GM19240 (cell line): ENCODE data around the gene PSMB4.
"Not testable (repeated sequence)": the region's sequence is repeated elsewhere in the genome, so short reads cannot be mapped to it uniquely, and the experiment has no call there.

Source experiments
- DNase-seq: peaks from one replicate; pipeline ENCODE4 v3.0.0; 2011; ENCODE audit warnings: low spot score; ENCODE audit not compliant: insufficient read length

Gene PSMB4

DNA sequence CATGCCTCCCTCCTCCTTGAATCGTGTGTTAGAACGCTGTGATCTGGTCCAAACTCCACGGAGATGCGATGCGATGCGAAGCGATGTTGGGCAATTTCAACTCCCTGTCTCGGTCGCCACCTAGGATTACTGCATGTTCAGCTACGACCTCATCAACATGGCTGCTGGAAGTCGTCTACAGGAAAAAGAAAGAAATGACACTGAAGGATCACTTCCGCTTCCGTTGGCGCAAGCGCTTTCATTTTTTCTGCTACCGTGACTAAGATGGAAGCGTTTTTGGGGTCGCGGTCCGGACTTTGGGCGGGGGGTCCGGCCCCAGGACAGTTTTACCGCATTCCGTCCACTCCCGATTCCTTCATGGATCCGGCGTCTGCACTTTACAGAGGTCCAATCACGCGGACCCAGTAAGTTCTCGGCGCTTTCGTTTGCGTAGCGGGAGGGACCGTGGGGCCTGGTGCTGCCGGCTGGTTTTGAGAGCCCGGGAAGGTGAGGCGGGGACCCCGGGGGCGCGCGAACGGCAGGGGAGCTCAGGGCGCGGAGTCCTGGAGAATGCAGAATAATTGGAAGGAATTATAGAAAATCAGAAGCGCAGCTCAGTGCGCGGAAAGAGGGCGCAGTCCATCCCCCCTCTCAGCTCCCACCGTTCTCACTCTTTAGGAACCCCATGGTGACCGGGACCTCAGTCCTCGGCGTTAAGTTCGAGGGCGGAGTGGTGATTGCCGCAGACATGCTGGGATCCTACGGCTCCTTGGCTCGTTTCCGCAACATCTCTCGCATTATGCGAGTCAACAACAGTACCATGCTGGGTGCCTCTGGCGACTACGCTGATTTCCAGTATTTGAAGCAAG is at the start of gene PSMB4:
TSS of gene PSMB4 (plus strand) at position 250 of the 848 bp plus-strand sequence. CDS start at position 265, 15 bp downstream.
- peak; percentile 54 for DNase-seq

DNA sequence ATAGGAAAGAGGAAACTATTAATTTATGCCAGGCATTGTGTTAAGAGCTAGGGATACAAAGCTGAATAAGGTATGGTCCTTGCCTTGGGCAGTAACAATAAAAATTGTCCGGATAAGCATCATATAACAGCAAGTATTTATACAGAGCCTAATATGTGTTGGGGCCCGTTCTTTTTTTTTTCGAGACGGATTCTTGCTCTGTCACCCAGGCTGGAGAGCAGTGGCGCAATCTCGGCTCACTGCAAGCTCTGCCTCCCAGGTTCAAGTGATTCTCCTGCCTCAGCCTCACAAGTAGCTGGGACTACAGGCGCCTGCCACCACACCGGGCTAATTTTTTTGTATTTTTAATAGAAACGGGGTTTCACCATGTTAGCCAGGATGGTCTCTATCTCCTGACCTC is 49.0 kb upstream of the PSMB4 start:
- not testable (repeated sequence) for DNase-seq

DNA sequence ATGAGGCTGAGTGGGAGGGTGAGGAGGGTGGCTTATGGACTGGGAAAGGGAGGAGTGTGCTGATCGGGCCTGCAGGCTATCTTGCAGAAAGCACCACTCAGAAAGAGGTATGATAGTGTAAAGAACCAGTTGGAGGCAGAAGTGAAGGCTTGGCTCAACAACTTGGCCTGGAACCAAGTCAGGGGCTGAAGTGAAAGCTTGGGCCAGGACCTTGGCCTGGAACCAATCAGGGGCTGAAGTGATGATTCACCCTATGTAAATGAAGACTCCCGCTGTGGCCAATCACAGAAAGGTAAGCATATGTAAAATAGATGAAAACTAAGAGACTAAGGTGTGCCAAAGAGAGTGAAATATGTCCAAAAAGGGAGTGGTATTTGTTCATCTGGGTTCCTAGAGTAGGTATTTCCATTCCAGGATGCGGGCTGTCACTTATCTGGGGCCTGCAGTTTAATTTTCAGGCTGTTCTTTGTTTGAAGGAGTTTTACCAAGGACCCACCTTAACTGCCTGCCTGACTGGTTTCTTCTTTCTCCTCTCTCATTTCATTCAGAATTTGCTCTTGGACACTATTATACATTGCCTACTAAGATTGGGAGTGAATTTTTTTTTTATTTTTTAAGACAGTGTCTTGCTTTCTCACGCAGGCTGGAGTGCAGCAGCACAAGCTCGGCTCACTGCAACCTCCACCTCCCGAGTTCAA is 47.2 kb upstream of the PSMB4 start:
- no peak for DNase-seq

DNA sequence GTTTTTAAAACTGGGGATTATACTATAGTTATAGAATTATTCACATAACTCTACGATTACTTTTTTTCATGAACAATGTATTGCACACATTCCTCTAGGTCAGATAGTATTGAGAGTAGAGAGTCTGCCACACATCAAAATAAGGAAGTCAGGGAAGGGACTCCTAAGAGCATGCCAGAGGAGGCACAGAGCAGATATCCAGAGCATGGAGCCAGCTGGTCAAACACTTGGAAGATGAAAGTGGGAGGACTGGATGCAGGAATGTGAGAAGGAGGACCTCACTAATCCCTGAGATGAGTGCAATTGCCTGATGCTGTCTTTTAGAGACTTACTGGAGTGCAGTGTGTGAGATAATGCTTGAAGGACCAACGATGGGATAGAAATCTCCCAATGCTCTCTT is 42.7 kb upstream of the PSMB4 start:
- no peak for DNase-seq

DNA sequence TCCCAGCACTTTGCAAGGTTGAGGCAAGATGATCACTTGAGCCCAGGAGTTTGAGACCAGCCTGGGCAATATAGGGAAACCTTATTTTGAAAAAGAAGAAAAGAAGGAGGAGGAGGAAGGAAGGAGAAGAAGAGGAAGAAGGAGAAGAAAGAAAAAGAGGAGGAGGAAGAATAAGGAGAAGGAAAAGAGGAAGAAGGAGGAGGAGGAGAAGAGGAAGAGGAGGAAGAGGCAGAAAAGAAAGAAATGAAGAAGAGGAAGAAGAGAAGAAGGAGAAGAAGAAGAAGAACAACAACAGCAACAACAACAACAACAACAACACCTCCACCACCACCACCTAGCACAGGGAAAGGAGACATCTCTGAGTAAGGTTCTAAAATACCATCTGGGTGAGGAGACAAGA is 37.5 kb upstream of the PSMB4 start:
- no peak for DNase-seq

DNA sequence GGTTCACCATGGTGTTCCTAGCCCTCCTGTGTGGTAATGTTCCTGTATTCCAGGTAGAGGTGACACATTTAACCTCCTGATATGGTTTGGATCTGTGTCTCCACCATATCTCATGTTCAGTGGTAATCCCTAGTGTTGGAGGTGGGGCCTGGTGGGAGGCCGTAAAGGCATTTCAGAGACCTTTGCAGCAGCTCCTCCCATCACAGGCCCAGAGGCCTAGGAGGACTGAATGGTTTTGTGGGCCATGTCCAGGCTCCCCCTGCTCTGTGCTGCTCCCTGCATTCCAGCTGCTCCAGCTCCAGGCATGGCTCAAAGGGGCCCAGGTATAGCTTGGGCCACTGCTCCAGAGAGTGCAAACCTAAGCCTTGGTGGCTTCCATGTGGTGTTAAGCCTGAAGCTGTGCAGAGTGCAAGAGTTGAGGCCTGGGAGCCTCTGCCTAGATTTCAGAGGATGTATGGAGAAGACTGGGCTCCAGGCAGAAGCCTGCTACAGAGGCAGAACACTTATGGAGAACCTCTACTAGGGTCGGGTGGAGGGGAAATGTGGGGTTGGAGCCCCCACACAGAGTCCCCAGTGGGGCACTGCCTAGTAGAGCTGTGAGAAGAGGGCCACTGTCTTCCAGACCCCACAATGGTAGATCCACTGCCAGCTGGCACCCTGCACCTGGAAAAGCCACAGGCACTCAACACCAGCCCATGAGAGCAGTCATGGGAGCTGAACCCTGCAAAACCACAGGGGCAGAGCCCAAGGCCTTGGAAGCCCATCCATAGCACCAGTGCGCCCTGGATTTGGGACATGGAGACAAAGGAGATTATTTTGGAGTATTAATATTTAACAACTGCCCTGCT is 36.8 kb upstream of the PSMB4 start:
- DNase-seq = no peak

DNA sequence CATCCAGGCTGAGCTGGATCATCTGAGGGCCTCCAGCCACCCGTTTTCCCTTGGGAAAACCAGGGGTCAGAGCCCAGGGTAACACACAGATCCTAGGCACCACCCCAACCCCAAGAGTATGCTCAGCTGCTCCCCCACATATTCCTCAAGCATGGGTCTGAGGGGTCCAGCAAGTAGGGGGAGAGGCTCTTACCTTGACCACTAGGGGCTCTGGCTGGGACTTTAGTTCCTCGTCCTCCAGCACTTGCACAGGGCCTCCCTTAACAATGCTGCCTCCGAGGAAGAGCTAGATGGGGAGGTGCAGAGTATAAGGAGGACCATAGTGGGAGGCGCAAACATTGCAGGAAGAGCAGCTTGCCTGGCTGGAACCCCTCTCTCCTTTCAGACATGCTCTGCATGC is 34.4 kb upstream of the PSMB4 start:
- DNase-seq = no peak

DNA sequence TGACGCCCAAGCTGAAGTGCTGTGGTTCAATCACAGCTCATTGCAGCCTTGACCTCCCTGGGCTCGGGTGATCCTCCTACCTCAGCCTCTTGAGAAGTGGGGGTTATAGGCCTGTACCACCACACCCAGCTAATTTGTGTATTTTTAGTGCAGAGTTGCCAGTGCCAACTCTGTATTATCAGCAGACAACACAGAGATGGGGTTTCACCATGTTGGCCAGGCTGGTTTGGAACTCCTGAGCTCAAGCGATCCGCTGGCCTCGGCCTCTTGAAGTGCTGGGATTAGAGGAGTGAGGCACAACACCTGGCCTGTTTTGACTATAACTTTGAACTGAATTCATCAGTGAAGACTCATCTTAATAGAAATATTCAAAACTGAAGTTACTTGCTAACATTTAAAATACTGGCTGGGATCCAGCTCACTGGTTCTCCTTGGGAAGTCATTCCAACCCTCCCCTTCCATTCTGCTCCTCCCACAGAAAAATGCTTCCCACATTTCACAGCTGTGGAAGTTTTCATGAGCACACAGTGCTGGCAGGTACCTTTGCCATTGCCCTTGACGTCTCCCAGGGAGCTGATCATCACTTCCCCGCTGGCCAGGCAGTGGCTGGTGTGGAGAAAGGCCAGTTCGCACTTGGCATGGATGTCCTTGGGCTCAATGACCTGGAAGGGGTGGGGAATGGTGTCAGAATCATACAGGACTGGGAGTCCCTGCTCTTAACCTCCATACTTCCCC is 31.5 kb upstream of the PSMB4 start:
- DNase-seq = no peak

DNA sequence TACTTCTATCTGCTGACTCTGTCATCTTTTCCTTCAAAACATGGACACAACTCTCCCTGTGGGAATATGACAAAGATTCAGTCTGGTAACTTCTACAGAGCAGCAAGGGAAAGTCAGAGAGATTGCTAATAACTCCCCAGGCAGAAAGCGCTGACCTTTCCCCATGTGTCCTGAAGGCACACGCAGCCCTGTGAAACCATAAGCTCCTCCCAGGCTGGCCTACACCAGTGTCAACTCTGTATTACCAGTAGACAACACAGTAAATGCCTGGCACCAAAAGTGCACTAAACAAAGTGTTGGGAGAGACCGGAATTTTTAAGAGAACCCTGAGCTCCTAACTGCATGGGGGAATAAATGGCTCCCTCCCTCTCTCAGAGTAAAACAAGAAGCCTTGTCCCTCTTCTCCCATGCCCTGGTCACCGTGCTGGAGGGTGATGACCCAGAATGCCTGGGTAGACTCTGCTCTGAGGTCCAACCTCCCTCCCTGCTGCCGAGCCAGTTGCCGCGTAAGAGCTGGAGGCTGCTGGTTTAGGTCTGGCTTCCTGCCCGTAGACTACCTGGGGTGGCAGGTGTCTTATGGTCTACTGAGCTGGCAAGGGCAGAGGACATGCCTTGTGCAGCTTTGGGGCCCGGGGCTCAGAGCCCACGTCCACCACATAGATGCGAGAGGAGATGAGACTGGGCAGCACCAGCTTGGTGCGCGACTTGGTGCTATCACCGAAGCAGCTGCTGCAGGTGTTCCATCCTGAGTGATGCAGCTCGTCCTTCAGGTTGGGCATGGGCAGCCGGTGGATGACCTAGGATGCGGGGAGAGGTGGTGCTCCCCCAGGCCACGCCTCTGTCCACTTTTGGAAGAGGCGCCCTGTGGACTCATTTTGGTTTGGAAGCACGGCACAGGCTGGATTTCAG is 30.7 kb upstream of the PSMB4 start:
- DNase-seq = no peak

DNA sequence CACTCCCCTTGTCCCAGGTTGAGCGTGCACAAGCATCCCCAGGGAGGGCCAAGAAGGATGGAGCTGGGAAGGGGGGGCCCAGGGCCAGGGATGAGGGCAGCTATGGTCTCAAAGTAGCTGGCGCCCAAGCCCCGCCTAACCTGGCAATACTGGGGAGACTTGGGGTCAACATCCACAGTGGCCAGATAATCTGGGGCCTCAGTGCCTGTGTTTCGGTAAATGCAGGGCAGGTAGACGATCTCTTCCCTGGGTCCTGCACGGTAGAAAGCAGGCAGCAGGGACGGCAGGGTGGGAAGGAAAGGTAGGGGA is 30.1 kb upstream of the PSMB4 start:
- no peak for DNase-seq

DNA sequence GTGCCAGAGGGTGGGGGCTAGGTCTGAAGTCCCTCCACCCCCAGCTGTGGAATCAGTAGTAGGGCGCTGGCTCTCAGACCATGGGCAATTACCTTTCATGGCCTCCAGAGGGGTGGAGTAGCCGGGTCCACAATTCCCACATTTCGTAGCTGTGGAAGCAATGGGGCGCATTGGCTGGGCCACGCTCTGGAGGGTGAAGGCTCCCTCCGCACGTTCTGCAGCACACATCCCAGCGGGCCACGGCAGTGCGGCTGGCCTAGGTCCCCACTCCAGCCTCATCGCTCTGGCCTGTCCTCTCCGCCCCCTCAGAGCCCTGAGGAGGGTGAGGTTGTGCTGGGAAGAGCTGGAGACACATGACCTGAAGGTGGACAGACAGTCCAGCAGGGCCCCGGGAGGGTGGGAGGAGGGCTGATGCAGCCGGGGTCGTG is 29.7 kb upstream of the PSMB4 start:
- DNase-seq = no peak

DNA sequence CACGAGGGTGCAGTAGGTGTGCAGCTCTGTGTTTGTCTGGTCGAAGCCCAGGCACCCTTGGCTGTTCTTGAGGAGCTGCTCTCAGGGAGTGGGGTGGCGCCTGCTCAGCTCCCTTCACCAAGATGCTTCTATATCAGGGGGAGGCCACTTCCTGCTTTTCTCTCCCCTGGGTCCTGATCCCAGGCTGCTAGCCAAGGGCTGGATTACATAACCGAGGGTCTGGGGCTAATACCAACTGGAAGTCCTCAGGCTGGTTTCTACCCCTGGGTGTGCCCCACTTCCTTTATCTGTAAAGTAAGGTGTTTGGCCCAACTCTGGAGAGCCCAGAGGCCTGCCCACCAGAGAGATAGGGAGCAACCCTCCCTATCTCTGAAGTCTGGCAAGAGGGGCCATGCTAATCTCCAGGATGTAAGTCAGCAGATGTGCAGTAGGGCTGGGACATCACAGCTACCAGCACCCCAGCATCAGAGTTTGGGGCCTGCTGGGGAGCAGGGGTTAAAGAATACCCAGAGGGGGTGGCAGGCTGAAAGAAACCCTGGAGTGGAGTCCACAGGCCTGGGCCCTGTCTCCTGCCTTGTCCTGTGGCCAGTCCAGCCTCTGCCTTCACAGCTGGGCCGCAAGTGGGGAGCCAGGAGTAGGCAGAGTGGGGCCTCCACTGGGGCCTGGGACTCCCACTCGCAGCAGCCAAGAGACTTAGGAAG is 29.0 kb upstream of the PSMB4 start:
- DNase-seq = no peak

DNA sequence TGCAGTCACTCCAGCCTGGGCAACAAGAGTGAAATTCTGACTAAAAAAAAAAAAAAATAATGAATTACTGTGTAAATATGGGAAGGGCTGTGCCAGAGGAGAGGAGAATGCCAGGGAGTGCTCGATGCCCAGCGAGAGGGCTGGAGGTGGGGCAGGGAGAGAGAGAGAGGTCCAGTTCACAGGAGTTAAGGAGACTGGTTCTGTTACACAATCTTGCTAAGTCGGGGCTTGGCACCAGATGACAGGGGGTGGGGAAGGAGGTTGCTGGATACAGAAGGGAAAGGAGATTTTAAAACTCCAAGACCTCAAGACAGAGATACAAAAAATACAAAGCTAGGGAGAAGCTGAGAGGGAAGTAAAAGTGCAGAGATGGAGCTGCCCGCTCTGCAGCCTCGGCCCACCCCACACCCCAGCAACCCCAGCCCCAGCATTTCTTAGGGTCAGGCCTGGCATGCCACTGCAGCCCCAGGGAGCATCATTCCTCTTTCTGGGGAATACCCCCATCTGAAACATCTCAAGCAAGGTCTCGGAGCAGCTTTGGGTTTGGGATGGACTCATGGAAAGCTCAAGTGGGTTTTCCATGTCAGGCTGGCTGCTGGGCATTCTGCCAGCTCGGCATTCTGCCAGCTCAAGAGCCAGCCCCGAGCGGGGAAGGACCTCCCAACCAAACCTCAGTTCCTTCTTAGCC is 27.9 kb upstream of the PSMB4 start:
- DNase-seq = no peak

DNA sequence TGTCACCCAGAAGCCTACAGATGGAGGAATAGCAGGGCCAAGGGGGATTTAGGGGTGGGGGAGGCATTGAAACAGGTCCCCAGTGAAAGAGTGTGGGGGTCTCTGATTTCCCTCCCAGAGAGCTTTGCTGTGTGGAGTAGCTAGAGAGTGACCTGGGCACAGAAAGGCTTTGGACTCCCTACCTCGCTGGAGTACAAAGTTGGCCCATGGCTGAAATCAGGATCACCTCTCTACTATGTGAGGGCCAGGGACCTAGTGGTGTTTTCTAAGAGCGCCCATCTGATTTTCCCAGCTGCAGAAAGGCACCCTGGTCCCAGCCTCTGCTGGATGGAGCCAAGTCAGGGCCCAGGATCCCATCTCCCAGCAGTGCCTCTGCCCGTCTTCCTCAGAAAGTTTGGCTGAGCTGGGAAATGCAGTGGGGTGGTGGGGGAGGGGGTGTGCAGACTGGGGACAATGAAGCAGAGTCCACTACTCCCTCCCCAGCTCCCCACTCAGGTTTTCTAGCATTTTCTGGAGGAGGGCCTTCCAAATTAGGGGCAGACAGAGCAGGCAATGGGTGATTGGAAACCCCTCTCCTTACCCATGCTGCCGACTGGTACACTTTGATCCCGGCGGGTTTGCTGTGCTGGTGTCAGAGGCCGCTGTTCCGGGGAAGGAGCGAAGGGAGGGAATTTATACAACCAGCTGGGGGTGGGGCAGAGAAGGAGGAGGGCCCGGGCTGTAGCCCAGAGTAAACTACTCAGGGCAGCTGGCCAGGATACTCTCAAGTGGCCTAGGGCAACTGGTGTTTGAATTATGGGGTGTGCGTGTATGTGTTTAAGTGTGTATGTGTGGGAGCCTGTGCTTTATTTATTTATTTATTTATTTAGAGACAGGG is 27.1 kb upstream of the PSMB4 start, which contains the start of gene SELENBP1:
TSS of gene SELENBP1 (minus strand) at position 648 of the 877 bp plus-strand sequence. CDS start at position 584, 64 bp downstream.
- DNase-seq = no peak

DNA sequence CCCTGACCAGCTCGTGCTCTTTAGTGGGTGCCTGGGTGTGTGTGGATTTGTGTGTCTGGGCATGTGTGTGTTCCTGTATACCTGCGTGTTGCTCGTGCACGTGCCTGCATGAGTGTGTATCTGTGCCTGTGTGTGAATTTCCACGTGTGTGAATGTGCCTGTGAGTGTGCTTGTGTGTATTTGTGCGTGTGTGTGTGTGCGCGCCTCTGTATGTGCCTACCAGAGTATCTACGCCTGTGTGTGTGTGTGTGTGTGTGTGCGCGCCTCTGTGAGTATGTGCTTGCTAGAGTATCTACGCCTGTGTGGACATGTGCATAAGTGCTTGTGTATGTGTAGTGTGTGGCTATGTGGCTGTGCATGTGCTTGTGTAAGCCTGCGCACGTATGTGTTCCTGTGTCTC is 26.2 kb upstream of the PSMB4 start:
- no peak for DNase-seq

DNA sequence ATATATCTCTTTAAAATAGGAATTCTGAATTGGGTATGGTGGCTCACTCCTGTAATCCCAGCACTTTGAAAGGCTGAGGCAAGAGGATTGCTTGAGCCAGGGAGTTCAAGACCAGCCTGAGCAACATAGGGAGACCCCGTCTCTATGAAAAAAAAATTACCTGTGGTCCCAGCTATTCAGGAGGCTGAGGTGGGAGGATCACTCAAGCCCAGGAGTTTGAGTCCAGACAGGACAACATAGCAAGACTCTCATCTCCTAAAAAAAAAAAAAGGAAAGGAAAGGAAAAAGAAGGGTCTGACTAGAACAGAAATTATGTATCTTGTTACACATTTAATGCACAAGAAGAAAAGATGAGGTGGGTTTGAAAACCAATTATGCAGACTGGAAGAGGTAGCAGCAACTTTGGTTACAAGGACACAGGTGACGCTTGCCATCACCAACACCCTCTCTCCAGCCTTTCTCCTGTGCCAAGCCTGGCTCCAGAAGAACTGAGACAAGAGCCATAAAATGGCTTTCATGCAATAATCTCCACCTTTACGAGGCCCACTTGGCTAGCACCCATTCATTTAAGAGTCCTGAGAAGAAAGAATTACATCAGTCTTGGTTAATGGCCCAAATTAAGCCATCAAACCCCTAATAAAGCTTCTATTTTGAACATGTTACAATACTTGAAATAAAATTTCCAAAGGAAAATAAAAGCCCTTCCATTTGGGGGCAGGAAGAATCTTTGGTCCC is 22.1 kb upstream of the PSMB4 start:
- no peak for DNase-seq

DNA sequence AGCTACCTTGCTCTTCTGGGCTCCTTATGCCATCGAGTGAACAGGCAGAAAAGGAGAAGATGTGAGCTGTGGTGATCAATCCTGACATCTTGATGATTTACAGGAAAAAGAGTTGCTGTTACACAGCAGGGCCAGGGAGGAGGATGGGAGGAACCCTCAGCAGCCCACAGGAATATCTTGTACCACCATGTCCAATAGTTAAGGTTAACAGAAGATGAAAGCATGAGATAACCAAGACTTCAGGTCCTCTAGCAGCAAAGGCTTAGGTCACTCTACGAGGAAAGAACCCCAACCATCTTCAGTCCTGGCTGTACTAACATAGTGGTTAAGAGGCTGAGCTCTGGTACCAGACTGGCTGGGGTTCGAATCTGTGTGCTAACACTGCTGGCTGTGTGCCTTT is 14.8 kb upstream of the PSMB4 start:
- no peak for DNase-seq
